ENCODE measurements around the gene LOXL4. TPM values are rescaled to one million over a fixed set of nuclear protein-coding genes. Genes with fewer than 3 reads are reported as not detected.
"Not testable (repeated sequence)": the region's sequence is repeated elsewhere in the genome, so short reads cannot be mapped to it uniquely, and the experiment has no call there.

LOXL4 gene
- total RNA-seq, 2 donors from 2014 or later, result 0.77 to 0.94 TPM

- ATAC-seq, result no peak
- intact Hi-C loops (cut with DNase I), result loop anchor here in 1 of 2 donors (10.0 kb wide), 1 partner anchor 49 kb away; no protein-coding TSS in a partner anchor
These were observed 12.7 kb downstream of the LOXL4 start for GRCh38 chr10:98255146-98255877.

DNA sequence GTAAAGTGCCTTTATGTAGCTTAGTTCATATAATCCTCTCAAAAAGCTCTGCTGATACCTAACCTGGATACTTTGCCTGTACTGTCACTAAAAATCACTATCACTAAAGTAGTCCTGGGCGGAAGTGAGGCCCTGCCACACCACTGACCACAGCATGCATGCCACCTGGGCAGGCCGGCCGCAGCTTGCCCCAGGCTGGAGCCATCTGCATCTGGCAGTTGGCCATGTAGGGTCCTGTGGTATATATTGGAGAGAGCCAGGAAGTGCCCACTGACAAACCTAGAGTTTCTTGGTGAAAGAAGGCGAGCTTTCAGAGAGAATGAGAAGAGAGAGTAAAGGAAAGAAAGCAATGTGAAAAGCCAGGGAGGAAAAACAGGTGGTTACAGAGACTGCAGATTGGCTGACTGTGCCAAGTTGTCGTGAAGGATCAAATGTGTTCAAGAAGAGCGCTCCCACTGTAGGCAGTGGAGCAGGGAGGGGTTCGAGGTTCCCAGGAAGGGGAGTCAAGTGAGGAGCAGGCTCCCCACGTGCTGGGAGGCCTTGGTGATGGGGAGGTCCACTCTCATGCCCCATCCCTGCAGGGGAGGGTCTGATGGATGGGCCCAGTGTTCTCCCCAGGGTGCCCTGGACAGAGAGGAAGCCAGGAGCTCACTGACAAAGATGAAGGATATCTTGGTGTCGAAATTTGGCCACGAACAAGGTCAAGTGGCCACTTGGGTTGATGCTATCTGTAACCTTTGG is 13.6 kb downstream of the LOXL4 start:
- DNase-seq (no peak), ATAC-seq (no peak)
- intact Hi-C loops (cut with DNase I), result loop anchor here in 1 of 2 donors (10.0 kb wide), 1 partner anchor 50 kb away; no protein-coding TSS in a partner anchor

More at GRCh38 chr10:98255146-98255877, 12.7 kb downstream of the LOXL4 start:
- DNase-seq, result no peak

GRCh38 chr10:98253499-98253898 is 14.5 kb downstream of the LOXL4 start:
- no peak for ATAC-seq

GRCh38 chr10:98252464-98252863 is 15.5 kb downstream of the LOXL4 start:
- DNase-seq (no peak), ATAC-seq (no peak)
- intact Hi-C loops (cut with DNase I), result loop anchor here in 1 of 2 donors (10.0 kb wide), 1 partner anchor 52 kb away; no protein-coding TSS in a partner anchor

More at GRCh38 chr10:98253499-98253898, 14.5 kb downstream of the LOXL4 start:
- no peak for DNase-seq
- intact Hi-C loops (cut with DNase I), result loop anchor here in 1 of 2 donors (10.0 kb wide), 1 partner anchor 51 kb away; no protein-coding TSS in a partner anchor

- no peak for DNase-seq
- intact Hi-C loops (cut with DNase I), result loop anchor here in 1 of 2 donors (10.0 kb wide), 1 partner anchor 53 kb away; no protein-coding TSS in a partner anchor
- ATAC-seq, result no peak
These were observed 16.6 kb downstream of the LOXL4 start for GRCh38 chr10:98251399-98251798.

DNA sequence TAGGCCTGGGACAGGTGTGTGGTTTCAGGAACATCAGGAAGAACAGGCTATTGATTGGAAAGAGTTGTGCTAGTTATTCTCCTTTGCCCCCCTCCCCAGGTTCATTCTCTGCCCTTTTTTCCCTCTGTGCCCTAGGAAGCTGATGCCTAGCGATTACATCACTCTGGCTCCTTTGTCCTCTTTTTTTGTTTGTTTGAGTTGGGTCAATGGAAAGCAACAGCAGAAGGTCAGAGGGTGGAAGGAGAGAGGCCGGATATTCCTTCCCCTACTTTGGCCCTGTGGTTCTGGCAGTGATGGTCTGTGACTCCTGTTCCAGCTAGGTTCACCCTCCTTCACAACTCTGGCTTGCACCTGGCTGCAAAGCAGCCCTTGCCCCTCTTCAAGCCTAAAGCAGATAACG is 18.9 kb downstream of the LOXL4 start:
- intact Hi-C loops (cut with DNase I), result loop anchor here in 1 of 2 donors (10.0 kb wide), 1 partner anchor 56 kb away; no protein-coding TSS in a partner anchor
- ATAC-seq, result no peak
- DNase-seq, result no peak

GRCh38 chr10:98248018-98248417 is 20.0 kb downstream of the LOXL4 start:
- intact Hi-C loops (cut with DNase I), result loop anchor here in 1 of 2 donors (10.0 kb wide), 1 partner anchor 57 kb away; no protein-coding TSS in a partner anchor
- ATAC-seq, result no peak
- DNase-seq, result no peak

- DNase-seq, result no peak
- intact Hi-C loops (cut with DNase I), result loop anchor here in 1 of 2 donors (10.0 kb wide), 1 partner anchor 58 kb away; no protein-coding TSS in a partner anchor
- ATAC-seq, result no peak
These were observed 20.8 kb downstream of the LOXL4 start for GRCh38 chr10:98246911-98247805.

- DNase-seq (no peak), ATAC-seq (no peak)
- intact Hi-C loops (cut with DNase I), result loop anchor here in 1 of 2 donors (10.0 kb wide), 1 partner anchor 60 kb away; no protein-coding TSS in a partner anchor
These were observed 23.4 kb downstream of the LOXL4 start for GRCh38 chr10:98244586-98244985.

DNA sequence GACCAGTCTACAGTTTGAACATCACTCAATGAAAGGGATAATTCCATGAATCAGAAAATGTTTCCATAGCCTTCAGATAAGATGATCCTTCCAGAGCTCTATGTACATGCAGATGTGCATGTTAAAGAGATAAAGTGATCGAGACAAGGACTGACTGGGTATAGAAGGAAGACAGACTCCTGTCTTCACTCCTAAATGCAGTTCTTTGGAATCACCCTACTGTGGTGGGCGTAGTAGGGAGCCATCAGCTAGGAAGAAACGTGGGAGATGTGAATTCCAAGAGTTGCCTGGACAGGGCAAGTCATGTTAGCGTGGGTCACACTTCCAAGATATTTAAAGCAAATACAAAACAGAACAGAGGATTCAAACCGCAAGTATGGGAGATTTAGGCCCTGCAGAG is 23.9 kb downstream of the LOXL4 start:
- ATAC-seq, result no peak
- intact Hi-C loops (cut with DNase I), result loop anchor here in 1 of 2 donors (10.0 kb wide), 1 partner anchor 61 kb away; no protein-coding TSS in a partner anchor

DNA sequence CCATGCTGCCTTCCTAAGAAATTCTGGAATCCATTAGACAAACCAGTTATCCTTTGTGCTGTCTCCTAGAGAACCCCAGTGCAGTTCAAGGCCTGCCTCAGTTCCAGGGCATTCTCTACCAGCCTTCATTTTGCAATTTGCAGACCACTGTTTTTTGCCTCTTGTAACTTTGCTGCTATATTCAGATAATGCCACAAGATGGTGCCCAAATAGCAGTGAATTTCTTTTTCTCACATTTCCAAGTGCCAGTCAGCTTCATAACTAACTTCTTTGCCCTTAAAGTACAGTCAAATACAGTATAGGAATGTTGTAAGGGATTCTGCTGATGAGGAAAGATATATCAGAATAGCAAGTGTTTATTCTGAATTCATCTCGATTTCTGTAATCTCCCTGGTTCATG is 25.2 kb downstream of the LOXL4 start:
- DNase-seq (no peak), ATAC-seq (no peak)
- intact Hi-C loops (cut with DNase I), result loop anchor here in 1 of 2 donors (10.0 kb wide), 1 partner anchor 62 kb away; no protein-coding TSS in a partner anchor

More for the DNA sequence above, 23.9 kb downstream of the LOXL4 start:
- no peak for DNase-seq

DNA sequence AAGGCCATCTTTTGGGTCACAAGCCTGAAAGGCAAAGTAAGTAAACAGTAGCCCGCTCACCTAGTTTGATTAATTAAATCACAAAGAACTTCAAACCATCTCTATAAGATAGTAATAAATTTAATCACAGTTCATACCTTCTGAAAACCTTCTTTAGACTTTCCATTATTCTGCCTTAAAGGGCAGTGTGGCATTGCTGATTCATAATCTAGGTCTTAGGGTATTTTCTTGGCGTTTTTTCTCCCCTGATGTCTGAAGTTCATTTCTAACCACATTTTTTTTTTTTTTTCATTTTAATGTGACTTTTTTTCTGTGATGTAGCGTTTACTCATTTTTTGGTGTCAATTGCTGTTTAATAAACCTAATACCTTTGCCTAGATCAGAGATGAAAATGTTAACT is 27.5 kb downstream of the LOXL4 start:
- DNase-seq (no peak), ATAC-seq (no peak)
- intact Hi-C loops (cut with DNase I), result loop anchor here in 1 of 2 donors (10.0 kb wide), 1 partner anchor 64 kb away; no protein-coding TSS in a partner anchor

- intact Hi-C loops (cut with DNase I), result no loop called here
These were observed 29.6 kb downstream of the LOXL4 start for GRCh38 chr10:98238391-98238790.

DNA sequence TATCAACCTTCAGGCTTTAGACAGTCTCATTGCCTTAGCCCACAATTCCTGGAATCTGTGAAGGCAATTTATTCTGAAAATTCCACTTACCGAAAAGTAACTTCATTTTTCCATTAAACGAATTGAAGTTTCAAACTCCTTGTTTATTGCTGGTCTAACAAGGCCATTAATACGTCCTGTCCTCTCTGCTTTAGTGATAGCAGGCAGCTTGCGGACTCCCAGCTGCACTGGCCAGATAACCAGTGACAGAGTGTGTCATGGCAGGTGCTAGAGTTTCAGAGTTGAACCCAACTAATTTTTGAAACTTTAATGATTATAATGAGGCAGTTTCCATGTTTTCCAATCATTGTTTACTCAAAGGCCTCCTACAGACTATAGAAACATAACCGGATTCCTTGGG is 31.1 kb downstream of the LOXL4 start:
- DNase-seq (no peak), ATAC-seq (no peak)
- intact Hi-C loops (cut with DNase I), result no loop called here

More at GRCh38 chr10:98238391-98238790, 29.6 kb downstream of the LOXL4 start:
- DNase-seq (no peak), ATAC-seq (no peak)

DNA sequence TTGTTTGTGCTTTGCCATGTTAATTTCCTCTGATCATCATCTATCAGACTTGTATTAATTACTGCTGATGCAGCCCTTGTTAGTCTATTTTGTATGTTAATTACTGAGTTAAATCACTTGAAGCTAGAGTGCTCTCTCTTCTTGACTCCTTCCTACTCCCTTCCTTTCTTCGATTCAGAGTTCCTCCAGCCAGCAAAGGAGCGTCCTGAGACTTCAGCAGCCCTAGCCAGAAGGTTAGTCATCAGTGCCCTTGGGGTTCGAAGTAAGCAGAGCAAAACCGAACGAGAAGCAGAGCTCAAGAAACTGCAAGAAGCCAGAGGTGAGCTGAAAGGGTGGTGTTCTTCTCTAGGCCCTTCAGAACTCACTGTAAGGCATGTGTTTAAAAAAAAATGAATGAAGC is 32.1 kb downstream of the LOXL4 start:
- ATAC-seq (no peak), DNase-seq (no peak)
- intact Hi-C loops (cut with DNase I), result no loop called here

DNA sequence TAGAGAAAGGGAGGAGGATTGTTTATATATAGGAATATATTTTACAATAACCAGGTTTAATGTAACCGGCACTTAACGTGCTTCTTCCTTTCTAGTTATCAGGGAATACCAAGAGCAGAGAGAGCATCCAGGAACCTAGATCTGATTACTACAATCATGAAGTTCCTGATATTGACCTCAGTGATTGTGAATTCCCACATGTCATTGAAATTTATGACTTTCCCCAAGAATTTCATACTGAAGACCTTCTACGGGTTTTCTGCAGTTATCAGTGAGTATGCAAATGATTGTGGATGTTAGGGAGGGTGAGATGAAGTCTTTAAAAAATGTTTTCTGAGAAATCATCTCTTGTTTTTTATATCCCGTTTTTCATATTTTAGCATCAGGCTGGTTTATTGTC is 36.6 kb downstream of the LOXL4 start:
- intact Hi-C loops (cut with DNase I), result no loop called here
- ATAC-seq, result no peak
- DNase-seq, result no peak

DNA sequence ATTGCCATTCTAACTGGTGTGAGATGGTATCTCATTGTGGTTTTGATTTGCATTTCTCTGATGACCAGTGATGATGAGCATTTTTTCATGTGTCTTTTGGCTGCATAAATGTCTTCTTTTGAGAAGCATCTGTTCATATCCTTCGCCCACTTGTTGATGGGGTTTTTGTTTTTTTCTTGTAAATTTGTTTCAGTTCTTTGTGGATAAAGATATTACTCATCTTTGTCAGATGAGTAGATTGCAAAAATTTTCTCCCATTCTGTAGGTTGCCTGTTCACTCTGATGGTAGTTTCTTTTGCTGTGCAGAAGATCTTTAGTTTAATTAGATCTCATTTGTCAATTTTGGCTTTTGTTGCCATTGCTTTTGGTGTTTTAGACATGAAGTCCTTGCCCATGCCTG is 39.7 kb downstream of the LOXL4 start:
- intact Hi-C loops (cut with DNase I); DNase-seq; ATAC-seq: not testable (repeated sequence)

DNA sequence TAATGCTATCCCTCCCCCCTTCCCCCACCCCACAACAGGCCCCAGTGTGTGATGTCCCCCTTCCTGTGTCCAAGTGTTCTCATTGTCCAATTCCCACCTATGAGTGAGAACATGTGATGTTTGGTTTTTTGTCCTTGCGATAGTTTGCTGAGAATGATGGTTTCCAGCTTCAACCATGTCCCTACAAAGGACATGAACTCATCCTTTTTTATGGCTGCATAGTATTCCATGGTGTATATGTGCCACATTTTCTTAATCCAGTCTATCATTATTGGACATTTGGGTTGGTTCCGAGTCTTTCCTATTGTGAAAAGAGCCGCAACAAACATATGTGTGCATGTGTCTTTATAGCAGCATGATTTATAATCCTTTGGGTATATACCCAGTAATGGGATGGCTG is 40.3 kb downstream of the LOXL4 start:
- intact Hi-C loops (cut with DNase I); ATAC-seq; DNase-seq: not testable (repeated sequence)

All from left cardiac atrium (tissue), 4 donors.